Effector CD4-positive, alpha-beta T cell (primary cell): ENCODE data around the gene LDHD.
A peak's percentile ranks its signal among the peaks of the same experiment; 100 is the strongest.

Source experiments
- DNase-seq: peaks from one replicate; pipeline ENCODE4 v3.0.0-alpha.2; 2020

LDHD gene

DNA sequence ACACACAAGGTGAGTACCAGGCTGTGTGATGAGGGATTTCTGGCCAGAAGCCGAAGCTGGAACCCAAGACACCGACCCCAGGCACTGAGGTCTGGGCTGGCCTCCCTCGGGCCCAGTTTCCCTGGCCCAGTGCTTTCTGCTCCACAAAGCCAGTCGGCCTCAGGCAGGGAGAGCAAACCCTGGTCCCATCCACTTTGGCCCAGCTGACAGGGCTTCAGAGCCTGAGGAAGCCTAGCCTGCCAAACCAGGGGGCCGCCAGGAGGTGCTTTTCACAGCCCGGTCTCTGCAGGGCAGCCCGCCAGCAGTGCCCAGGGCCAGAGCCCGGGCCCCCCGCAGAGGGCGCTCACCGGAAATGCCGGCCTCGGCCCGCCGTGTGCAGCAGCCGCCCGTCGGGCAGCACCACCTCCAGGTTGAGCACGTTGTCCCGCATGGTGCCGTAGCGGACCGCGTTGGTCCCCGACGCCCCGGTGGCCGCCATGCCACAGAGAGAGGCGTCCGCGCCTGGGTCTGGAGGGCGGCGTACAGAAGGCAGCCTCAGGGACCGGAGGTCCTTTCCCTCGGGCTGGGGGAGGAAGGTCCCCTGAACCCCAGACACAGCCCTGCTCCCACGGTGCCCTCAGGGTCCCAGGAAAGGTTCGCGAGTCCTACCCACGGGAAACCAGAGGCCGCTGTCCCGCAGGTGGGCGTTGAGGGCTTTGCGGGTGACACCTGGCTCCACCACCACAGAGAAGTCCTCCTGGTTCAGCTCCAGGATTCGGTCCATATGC is 2.2 kb downstream of the LDHD start:
- DNase-seq, result no peak

GRCh38 chr16:75113541-75114121 is 2.9 kb downstream of the LDHD start:
- DNase-seq, result no peak

GRCh38 chr16:75112734-75113491 is 3.7 kb downstream of the LDHD start:
- DNase-seq, result no peak

DNA sequence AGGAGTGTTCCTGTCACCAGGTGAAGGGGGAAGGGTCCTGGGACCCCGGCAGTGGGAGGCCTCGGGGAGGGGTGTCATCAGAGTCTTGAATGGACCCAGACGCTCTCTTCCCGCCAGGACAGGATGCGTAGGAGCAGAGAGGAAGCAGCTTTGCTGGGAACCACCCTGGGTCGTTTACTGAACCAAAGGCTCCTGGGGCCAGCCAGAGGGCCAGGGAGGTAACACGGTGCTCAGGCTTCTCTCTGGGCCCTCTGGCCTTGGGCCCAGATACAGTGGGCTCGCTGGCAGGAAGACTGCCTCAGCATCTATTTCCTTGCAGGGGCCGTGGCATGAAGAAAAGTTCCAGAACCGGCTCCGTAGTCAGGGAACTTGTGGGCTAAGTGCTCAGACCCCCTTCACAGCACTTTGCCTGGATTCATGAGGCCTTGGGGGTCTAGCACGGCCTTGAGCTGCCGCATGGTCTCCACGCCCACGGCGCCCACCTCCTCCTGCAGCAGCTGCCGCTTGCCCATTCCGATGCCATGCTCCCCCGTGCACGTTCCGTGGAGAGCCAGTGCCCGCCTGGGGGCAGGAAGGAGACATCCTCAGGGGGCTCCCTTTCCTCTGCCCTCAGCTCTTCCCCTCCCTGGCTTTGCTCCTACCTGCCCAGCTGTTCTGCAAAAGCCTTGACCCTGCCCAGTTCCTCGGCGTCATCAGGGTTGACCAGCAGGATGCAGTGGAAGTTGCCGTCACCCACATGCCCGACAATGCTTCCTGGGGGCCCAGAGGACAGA is 4.4 kb downstream of the LDHD start:
- no peak for DNase-seq

- no peak for DNase-seq
Observed at GRCh38 chr16:75111514-75111940, 5.1 kb downstream of the LDHD start.

GRCh38 chr16:75110637-75111513 is 5.7 kb downstream of the LDHD start:
- DNase-seq, result peak; percentile 72

DNA sequence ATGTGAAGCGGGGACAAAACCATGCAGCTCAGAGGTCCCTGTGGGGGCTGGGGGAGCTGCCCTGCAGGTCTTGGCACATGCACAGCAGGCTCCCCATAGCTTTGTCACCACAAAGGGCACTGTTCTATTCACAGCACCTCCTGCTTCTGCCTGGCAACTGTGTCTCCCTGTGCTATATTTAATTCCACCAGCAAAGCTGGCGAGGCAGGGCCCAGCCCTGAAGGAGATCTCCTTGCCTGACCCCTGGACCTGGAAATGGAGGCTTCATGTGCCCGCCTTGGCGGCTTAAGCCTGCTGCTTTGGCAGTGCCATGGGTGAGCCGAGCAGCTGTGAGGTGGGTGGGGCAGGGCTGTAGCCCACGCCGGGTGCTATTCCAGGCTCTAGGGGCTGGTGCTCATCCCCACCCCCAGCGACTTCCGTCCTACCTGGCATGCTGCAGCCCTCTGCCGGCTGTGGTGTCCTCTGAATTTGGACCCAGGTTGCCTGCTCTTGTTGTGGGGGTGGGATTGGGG is 6.8 kb downstream of the LDHD start:
- DNase-seq, result no peak

DNA sequence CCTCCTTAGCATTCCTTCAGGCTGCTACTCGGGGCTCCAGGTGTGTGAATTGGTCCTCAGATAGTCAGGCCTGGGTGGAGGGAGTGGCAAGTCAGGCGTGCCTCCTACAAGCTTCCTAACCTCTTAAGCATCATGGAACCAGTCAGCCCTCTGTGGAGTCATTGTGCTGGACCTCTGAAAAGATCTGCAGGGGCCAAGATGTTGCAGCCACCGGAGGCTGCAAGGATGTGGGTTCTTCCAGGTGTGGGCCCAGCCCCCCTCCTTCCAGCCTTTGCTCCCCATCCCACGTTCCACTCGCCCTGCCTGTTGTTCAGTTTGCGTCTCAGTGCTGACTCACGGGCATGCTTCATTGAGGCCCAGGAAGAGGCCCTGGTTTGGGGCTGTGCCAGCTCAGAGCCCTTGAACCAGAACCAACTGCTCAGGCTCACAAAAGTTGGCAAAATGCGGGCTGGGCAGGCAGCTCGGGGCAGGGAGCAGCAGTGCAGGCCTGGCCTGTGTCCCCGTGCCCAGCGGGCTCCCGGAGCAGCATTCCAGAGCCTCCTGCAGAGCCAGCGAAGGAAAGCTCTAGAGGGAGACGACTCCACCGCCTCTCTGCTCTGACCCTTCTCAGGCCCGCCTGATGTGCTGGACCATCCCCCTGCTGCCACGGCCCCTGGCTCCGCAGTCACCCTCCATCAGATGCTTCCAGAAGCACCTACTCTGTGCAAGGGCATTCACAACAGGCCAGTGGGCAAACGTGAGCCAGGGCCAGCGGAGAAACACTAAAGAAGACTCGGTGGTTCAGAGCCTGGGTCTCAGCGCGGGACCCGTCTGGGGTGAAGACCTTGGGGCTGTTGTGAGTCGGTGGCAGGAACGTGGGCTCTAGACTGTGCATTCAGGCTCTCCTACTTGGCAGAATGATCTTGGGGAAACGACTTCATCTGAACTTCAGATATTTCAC is 7.5 kb downstream of the LDHD start:
- peak; percentile 49 for DNase-seq

GRCh38 chr16:75107505-75107904 is 9.1 kb downstream of the LDHD start:
- no peak for DNase-seq

GRCh38 chr16:75106351-75107274 is 10.0 kb downstream of the LDHD start:
- no peak for DNase-seq

- DNase-seq, result no peak
Observed at GRCh38 chr16:75105306-75106061, 11.1 kb downstream of the LDHD start.

GRCh38 chr16:75104836-75105235 is 11.7 kb downstream of the LDHD start:
- no peak for DNase-seq

DNA sequence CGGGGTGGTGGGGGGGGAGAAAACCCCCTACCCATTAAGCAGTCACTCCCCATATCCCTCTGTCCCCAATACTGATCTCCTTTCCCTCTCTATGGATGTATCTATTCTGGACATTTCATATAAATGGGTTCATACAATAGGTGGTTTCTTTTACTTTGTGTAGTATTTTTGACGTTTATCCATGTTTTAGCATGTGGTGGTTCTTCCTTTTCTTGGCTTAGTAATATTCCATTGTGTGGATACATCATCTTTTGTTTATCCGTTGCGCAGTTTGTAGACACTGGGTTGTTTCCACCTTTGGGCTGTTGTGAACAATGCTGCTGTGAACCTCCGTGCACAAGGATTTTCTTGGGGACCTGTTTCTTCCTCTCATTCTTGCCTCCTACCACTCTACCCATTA is 12.6 kb downstream of the LDHD start:
- no peak for DNase-seq

DNA sequence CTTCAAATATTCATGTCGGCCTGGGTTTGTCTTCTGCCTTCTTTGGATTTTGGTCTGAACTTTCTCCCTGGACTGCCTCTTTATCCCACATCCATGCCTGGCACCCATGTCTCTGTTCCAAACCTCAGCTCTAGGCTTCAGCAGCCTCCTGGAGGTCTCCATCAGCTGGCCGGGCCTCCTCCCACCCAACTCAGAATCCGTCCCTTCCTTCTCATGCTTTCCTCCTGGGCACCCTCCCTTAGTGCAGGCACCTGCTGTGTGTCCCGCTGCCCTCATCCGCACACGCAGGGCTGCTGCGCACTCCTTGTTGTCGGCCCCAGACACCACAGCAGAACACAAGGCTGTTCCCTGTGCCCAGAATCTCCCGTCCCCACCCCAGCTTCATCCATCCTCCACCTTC is 14.0 kb downstream of the LDHD start:
- no peak for DNase-seq

DNA sequence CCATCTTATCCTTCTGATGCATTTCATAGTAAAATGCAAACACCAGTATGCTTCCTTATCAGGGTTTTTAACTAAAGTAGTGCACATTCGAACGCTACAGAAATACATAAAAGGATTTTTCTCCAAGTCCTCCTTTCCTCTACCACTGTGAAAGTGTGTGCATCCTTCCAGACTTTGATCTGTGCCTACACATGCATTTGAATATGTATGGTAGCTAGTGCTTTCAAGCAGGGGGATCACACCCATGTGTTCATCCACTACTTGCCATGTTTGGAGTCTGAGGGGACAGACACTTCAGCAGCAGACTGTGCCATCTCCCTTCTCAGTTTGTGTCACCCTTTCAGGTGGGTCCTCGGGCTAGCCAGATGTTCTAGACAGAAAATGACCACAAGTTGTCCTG is 14.9 kb downstream of the LDHD start:
- no peak for DNase-seq

- no peak for DNase-seq
Observed at GRCh38 chr16:75100603-75100990, 16.0 kb downstream of the LDHD start.

GRCh38 chr16:75099738-75100602 is 16.6 kb downstream of the LDHD start:
- no peak for DNase-seq
